HPDE6-E6E7 (cell line): ENCODE results near the gene GID8.

ENCODE experiments used
- DNase-seq: peaks from one replicate; pipeline ENCODE4 v3.0.0; 2011; ENCODE audit warnings: missing footprints; ENCODE audit errors: extremely low spot score

The GID8 gene

DNA sequence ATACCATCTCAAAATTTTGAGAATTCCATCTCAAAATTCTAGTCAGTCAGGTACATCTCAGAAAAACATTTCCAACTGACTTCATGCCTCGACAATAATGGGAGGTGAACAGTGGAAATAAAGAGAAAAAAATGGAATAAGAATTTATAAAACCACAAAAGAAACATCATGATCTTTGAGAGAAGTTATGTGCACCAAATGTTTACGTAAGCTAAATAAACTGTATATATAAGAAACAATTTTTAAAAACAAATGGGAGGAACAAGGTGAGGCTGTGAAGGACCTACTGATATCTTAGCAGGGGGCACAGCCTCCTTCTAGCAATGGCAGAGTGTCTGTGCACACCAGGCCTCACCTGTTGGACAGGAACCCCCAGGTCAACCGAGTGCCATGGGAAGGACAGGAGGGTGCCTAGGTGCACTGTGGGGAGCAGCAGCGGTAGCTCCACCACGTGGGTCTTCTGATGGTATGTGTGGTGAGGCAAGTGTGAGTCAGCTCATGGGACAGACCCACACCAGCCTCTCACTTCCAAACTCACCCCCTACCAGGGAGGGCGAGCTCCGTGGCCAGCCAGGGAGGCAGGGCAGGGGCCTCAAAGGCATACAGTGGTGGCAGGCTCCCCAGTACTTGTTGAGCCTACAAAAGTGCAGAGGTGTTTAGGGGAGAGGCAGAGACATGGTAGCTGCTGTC, 34.9 kb upstream of the GID8 start:
- no peak for DNase-seq

DNA sequence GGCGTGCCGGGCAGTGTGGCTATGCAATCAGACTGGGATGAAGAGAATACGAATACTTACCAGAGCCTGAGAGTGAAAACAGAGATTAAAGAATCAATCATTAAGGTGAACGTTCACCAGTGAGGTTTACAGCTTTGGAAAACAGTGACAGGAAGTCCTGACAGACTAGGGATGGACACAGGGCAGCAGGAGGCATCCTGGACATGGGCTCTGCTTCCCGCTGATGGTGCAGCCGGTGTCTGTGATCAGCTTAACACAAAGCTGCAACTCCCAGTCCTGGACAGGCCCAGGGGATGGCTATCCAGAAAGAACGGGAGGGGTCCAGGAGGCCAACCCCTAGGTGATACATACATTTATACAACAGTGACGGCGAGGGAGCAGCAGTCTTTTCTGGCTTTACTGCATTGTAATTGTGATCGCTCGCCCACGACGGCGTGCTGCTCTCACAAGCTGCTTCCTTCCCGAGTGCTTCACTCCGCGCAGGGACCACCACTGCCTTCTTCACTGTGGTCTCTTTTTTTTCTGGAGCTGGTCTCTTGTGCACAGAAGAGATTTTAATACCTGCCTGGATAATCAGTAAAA, 32.3 kb upstream of the GID8 start:
- no peak for DNase-seq

GRCh38 chr20:62906209-62906608, 31.7 kb upstream of the GID8 start:
- DNase-seq: no peak

- no peak for DNase-seq
These were observed 31.1 kb upstream of the GID8 start for GRCh38 chr20:62906647-62907375.

DNA sequence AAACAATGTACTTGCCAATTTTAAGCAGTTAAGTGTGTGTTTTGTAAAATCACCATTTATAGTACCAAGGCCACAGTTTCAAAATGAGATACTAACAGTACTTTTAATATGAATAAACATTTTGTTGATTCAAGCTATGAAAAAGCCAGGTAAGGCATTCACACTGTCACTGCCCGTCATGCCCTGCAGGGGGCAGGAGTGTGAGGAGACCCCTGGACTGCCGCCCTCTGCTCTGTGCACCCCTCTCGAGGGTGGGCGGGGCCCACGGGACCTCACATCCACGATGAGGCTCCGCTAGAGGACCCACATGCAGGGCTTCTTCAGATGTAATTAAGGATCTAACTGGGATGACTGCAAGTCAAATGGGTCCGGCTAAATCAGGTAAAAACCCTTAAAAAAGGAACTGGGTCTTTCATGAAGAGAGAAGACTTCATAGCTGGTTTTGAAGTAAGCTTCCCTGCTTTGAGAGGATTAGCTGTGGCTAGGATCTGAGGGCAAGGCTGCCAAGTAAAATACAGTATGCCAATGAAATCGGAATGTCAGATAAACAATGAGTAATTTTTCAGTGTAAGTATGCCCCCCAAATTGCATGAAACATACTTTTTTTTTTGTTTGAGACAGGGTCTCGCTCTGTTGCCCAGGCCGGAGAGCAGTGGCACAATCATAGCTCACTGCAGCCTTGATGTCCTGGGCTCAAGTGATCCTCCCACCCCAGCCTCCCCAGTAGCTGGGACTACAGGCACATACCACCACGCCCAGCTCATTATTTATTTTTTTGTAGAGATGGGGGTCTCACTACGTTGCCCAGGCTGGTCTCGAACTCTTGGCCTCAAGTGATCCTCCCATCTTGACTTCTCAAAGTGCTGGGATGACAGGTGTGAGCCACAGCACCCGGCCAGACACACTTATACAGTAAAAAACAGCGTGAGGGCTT, 30.3 kb upstream of the GID8 start:
- no peak for DNase-seq

DNA sequence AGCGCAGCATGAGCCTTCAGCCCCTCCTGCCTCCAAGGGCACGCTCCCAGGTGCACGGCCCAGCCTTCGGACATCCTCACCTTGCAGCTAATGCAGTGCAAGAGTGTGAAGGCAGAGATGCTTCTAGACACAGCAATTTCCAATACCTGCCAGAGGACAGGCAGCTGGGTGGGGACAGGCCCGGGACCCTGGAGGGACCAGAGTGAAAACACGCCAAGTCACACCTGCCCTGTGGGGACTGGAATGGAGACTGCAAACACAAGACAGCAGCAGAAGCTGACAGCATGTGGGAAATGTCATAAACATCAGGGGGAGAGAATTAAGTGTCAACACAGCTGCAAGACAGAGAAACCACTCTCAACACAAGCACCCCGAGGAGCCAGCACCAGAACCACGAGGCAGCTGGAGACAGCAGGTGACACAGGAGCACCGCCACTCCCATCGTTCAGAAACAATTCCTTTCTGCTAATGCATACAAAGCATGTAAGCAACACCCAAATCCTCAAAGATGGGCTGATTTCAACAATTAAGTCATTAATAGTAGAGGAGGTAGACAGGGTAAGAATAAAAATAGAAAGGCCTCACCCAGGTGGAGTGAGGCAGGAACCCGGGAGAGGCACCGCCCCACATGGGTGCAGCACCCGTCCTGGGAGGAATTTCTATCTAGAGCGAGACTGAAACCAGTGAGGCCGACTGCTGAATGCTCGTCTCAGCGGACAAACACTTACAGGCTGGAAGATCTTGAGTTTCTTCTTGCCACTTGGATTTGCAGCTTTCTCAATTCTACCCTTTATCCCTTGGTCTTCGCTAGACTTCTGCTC, 28.8 kb upstream of the GID8 start:
- no peak for DNase-seq

DNA sequence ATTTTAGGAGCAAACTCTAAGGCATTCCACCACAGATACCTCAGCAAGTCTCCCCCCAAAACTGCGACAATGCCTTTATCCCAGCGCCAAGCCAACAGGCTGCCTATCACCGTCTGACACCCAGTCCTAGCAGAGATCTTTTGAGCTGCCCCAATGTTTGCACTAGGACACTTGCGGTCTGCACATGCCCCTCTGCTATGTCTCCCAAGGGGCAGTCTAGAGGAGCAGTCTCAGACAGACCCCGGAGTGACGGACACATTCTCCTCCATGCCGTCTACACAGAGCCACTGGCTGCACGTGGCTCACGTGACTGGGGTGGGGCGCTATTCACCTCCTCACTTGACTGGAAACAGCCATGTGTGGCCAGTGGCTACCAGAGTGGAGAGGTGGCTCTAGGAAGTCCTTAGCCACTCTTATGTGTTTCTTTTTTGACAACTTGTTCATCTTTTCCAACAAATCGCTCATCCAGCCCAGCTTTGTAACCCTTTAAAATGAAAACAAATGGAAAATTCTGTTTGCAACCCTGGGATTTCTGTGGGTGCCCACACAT, 27.7 kb upstream of the GID8 start:
- no peak for DNase-seq

- DNase-seq: no peak
These were observed 27.0 kb upstream of the GID8 start for GRCh38 chr20:62910777-62911497.

- DNase-seq: no peak
These were observed 26.2 kb upstream of the GID8 start for GRCh38 chr20:62911701-62912280.

- DNase-seq: no peak
These were observed 24.8 kb upstream of the GID8 start for GRCh38 chr20:62913043-62913630.

GRCh38 chr20:62914436-62914835, 23.5 kb upstream of the GID8 start:
- DNase-seq: no peak

DNA sequence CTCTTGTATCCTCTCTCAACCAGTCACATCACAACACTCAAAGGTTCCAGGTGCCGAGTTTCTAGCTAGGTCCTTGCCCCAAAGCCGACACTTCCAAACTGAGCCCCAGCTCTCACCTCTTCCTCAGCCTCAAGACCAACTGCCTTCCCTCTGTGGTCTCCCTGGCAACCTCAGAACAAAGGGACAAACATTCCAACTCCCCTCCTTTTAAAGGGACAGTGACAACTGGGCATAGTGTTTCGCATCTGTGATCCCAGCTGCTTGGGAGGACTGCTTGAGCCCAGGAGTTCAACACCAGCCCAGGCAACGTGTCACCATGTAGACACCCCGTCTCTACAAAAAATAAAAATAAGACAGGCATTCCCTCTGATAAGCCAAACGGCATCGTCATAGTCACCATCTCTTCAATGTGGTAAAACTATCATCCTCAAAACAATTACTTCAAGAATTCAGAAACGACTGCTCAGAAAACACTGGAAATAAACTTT, 22.9 kb upstream of the GID8 start:
- no peak for DNase-seq

DNA sequence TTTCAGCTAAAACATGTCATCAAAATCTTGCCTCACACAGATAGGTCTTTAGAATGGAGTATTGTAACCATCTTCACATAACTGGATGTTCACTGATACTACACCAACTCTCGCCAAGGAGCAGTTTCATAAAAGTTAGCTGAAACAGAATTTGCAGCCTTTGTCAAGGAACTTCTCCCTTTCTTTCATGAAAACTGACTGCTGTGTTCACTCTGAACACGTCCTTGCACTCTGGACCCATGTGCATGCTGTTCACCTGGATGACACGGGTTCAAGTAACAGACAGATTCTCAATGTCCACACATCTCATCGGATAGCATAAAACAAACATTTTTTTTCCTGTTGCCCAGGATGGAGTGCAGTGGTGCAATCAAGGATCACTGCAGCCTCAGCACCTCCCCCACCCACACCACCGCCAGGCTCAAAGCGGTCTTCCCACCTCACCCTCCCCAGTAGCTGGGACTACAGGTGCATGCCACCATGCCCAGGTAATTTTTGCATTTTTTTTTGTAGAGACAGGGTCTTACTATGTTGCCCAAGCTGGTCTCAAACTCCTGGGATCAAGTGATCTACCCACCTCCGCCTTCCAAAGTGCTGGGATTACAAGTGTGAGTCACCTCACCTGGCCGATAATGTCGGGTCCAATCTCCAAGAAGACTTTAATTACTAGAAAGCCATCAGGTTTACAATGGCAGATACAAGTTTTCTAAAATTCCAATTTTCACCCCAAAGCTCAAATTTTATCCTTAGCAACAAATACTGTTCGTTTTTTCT, 21.1 kb upstream of the GID8 start:
- no peak for DNase-seq

GRCh38 chr20:62917720-62918119, 20.2 kb upstream of the GID8 start:
- no peak for DNase-seq

- DNase-seq: no peak
These were observed 19.8 kb upstream of the GID8 start for GRCh38 chr20:62918147-62918546.

DNA sequence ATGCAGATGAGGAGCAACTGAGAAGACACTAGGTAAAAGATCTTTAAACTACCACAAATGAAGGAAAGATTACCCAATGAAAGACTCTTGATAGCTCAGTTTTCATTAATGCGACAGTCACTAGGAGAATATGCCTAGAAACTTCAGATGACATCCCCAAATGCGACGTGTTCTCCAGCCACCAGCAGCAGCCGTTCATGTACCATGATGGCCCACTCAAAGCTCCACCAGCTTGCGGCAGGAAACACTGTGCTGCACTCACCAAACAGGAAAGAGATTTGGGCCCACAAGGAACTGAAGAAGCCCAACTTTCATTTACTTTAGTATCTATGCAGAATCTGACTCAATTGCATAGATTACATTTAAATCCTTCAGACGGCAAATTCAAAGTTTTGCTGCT, 19.1 kb upstream of the GID8 start:
- no peak for DNase-seq

GRCh38 chr20:62920039-62920645, 17.8 kb upstream of the GID8 start:
- DNase-seq: no peak

- DNase-seq: peak; percentile 81
These were observed 16.7 kb upstream of the GID8 start for GRCh38 chr20:62921119-62921687.
